OCI-LY7 (cell line): Measurements from ENCODE around the gene TMBIM1. TPM values are rescaled to one million over a fixed set of nuclear protein-coding genes. Genes with fewer than 3 reads are reported as not detected.

Experiments
- BruUV-seq: library from RNA; stranded (reverse); fragments of 400-500 nt; replicated peaks from 2 replicates; lab custom pipeline; 2021; lab: Mats Ljungman, UMichigan
- CTCF ChIA-PET: fragments of 300-600 bp; sonication (Branson Sonifier 250); formaldehyde crosslinking; loops from one replicate; lab custom pipeline; 2022; ENCODE audit warnings: antibody characterized with exemption; ENCODE audit not compliant: unreplicated experiment; lab: Charles Lee
- POLR2A ChIA-PET: fragments of 300-600 bp; sonication (Branson Sonifier 250); formaldehyde crosslinking; loops from one replicate; lab custom pipeline; 2022; ENCODE audit warnings: antibody characterized with exemption; lab: Charles Lee
- DNase-seq: peaks from one replicate; pipeline ENCODE4 v3.0.0-alpha.2; 2015; ENCODE audit warnings: low spot score
- H2AFZ ChIP-seq: fragments of 200-600 bp; sonication (generic), shearing (Covaris generic); 2 replicates; pipeline ENCODE4 v1.6.1; 2014; ENCODE audit warnings: mild to moderate bottlenecking, antibody characterized with exemption, low read length, moderate library complexity
- H3K27ac ChIP-seq: fragments of 200-600 bp; sonication (generic); 2 replicates; pipeline ENCODE4 v1.5.1; 2014; ENCODE audit warnings: mixed run types, low read depth, mild to moderate bottlenecking, moderate library complexity, low read length, inconsistent platforms; ENCODE audit not compliant: poor library complexity, severe bottlenecking
- H3K36me3 ChIP-seq: fragments of 200-600 bp; sonication (generic); 2 replicates; pipeline ENCODE4 v1.6.1; 2014; ENCODE audit warnings: mild to moderate bottlenecking, antibody characterized with exemption, low read length, moderate library complexity, mixed read lengths; ENCODE audit not compliant: insufficient read depth
- H3K4me1 ChIP-seq: fragments of 200-600 bp; sonication (generic); 2 replicates; pipeline ENCODE4 v1.5.1; 2014; ENCODE audit warnings: mild to moderate bottlenecking, low read length; ENCODE audit not compliant: insufficient read depth, poor library complexity, severe bottlenecking
- H3K4me2 ChIP-seq: fragments of 200-600 bp; sonication (generic); 2 replicates; pipeline ENCODE4 v1.6.1; 2014; ENCODE audit warnings: mild to moderate bottlenecking, low read length
- H3K4me3 ChIP-seq: fragments of 200-600 bp; sonication (generic); 2 replicates; pipeline ENCODE4 v1.5.1; 2014; ENCODE audit warnings: mild to moderate bottlenecking, low read depth, low read length; ENCODE audit not compliant: poor library complexity, severe bottlenecking
- H3K79me2 ChIP-seq: fragments of 200-600 bp; sonication (generic); 2 replicates; pipeline ENCODE4 v1.6.1; 2016; ENCODE audit warnings: low read depth, mild to moderate bottlenecking, low read length, moderate library complexity, mixed read lengths; ENCODE audit not compliant: insufficient read depth
- H3K9me2 ChIP-seq: fragments of 200-600 bp; sonication (generic); 2 replicates; pipeline ENCODE4 v1.6.1; 2016; ENCODE audit warnings: mild to moderate bottlenecking, low read length, mixed read lengths; ENCODE audit not compliant: insufficient read depth
- H3K9me3 ChIP-seq: fragments of 200-600 bp; sonication (generic); 2 replicates; pipeline ENCODE4 v1.6.1; 2014; ENCODE audit warnings: mild to moderate bottlenecking, mixed run types, low read length, mixed read lengths
- H4K20me1 ChIP-seq: fragments of 200-600 bp; sonication (generic); 2 replicates; pipeline ENCODE4 v1.6.1; 2014; ENCODE audit warnings: mild to moderate bottlenecking, antibody characterized with exemption, low read length, moderate library complexity, mixed read lengths; ENCODE audit not compliant: insufficient read depth
- EZH2phosphoT487 ChIP-seq: fragments of 200-600 bp; sonication (generic); IDR thresholded peaks from 2 replicates; pipeline ENCODE4 v1.6.1; 2018; ENCODE audit warnings: low read depth, borderline replicate concordance, mild to moderate bottlenecking, mixed run types, antibody characterized with exemption, low read length, moderate library complexity, mixed read lengths
- intact Hi-C: fragments of 100-400 bp; cut with micrococcal nuclease; formaldehyde crosslinking; loops from one replicate; pipeline ENCODE4 v1.10.0; 2022; ENCODE audit not compliant: unreplicated experiment
- total RNA-seq, 2 experiments: library from RNA; depleted of rRNA in 1 of 2; stranded (reverse); fragments of >200 nt in 1 of 2; shearing (Covaris generic) in 1 of 2; gene quantifications; 2 replicates each; pipeline ENCODE4 v1.2.3, GENCODE V29; 2014 to 2022
- TF ChIP-seq, protein P1 (sequence below): fragments of 200-600 bp; sonication (generic); conservative IDR thresholded peaks from 2 replicates; pipeline ENCODE4 v1.5.1; 2014; ENCODE audit warnings: mild to moderate bottlenecking, antibody characterized with exemption, low read length, moderate library complexity, mixed read lengths

Gene TMBIM1
- total RNA-seq, 2 experiments from 2014 or later, result 27.6 to 30.3 TPM

DNA sequence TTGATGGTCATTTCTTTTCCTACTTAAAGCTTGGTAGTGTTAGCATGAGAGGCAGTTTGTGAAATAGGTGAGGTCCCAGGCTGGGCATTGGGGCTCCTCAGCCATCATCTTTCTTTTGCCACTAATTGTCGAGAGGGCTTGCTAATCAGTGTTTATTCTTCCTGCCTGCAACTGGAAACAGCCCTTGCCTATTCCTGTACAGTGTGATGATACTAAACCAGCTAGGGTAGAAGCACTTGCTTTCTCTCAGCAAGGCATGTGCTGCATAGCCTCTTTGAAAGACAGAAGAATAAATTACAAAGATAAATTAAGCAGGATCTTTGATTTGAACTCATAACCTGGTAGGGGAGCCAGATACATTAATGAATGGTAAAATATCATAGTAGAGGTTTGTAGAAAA lies 48.1 kb downstream of the TMBIM1 start:
- Histone ChIP-seq H3K9me2 (no peaks in the 10 kb centered on the region), H3K4me2 (no peak overlapping the region), H3K79me2 (no peaks in the 10 kb centered on the region), H3K9me3 (no peaks in the 10 kb centered on the region), H3K27ac (no peak overlapping the region), H3K4me1 (no peaks in the 10 kb centered on the region), H3K36me3 (peaks cover 98% of the 10 kb centered on the region), H3K4me3 (no peak overlapping the region), H2AFZ (no peak overlapping the region), H4K20me1 (no peaks in the 10 kb centered on the region)
- intact Hi-C loops, result no loop called here
- POLR2A ChIA-PET, result interaction anchor here (1.0 to 2.3 kb wide), 3 partner anchors 12 to 23 kb away, joined by 3 to 13 read pairs (median 4); no protein-coding TSS in a partner anchor
- no peak for TF ChIP-seq EZH2phosphoT487
- TF ChIP-seq, protein P1, sequence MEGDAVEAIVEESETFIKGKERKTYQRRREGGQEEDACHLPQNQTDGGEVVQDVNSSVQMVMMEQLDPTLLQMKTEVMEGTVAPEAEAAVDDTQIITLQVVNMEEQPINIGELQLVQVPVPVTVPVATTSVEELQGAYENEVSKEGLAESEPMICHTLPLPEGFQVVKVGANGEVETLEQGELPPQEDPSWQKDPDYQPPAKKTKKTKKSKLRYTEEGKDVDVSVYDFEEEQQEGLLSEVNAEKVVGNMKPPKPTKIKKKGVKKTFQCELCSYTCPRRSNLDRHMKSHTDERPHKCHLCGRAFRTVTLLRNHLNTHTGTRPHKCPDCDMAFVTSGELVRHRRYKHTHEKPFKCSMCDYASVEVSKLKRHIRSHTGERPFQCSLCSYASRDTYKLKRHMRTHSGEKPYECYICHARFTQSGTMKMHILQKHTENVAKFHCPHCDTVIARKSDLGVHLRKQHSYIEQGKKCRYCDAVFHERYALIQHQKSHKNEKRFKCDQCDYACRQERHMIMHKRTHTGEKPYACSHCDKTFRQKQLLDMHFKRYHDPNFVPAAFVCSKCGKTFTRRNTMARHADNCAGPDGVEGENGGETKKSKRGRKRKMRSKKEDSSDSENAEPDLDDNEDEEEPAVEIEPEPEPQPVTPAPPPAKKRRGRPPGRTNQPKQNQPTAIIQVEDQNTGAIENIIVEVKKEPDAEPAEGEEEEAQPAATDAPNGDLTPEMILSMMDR, result no peak
- CTCF ChIA-PET, result no interaction called here
- no TSS peak for BruUV-seq
- DNase-seq, result no peak

DNA sequence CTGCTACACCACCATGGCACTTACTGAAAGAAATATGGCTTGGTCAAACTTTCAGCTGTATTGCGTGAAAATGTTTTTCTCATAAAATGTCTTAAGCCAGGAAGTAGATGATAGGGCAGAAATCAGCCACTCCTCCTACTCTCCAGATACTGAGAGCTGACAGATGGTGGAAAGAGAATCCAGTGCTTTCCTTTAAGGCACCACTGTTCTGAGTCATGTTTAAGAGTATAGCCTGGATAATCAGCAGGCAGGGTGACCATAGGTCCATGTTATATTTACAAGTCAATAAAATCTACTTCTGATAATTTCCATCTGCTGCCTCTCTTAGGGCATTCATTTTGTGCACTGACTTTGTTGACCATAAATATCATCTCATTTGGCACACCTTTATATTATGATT lies 53.4 kb downstream of the TMBIM1 start:
- intact Hi-C loops, result no loop called here
- no peaks in the 10 kb centered on the region for H3K9me3 ChIP-seq
- H3K4me2 ChIP-seq, result no peak overlapping the region
- H3K9me2 ChIP-seq, result no peaks in the 10 kb centered on the region
- CTCF ChIA-PET, result no interaction called here
- no peak for DNase-seq
- no peak overlapping the region for H3K27ac ChIP-seq
- H3K4me3 ChIP-seq, result no peak overlapping the region
- TSS peak; percentile 3 for BruUV-seq
- H3K4me1 ChIP-seq, result no peaks in the 10 kb centered on the region
- H2AFZ ChIP-seq, result no peak overlapping the region
- H3K79me2 ChIP-seq, result no peaks in the 10 kb centered on the region
- H4K20me1 ChIP-seq, result no peaks in the 10 kb centered on the region
- POLR2A ChIA-PET, result interaction anchor here (0.6 to 0.7 kb wide), 2 partner anchors 12 to 82 kb away, joined by 3 to 5 read pairs; no protein-coding TSS in a partner anchor
- H3K36me3 ChIP-seq, result peaks cover 98% of the 10 kb centered on the region
- TF ChIP-seq EZH2phosphoT487, result no peak
- TF ChIP-seq, protein P1, result no peak

GRCh38 chr2:218236829-218237228 lies 55.5 kb downstream of the TMBIM1 start:
- CTCF ChIA-PET, result no interaction called here
- H3K4me1 ChIP-seq, result no peaks in the 10 kb centered on the region
- no peaks in the 10 kb centered on the region for H3K9me2 ChIP-seq
- intact Hi-C loops, result no loop called here
- POLR2A ChIA-PET, result interaction anchor here (1.6 kb wide), 1 partner anchor 18 kb away, joined by 4 read pairs; no protein-coding TSS in a partner anchor
- peaks cover 98% of the 10 kb centered on the region for H3K36me3 ChIP-seq
- no peak for DNase-seq
- no peaks in the 10 kb centered on the region for H4K20me1 ChIP-seq
- no peaks in the 10 kb centered on the region for H3K9me3 ChIP-seq
- H3K27ac ChIP-seq, result no peak overlapping the region
- no peaks in the 10 kb centered on the region; the same call in 1 of the 2 replicates for H3K79me2 ChIP-seq
- H3K4me2 ChIP-seq, result no peak overlapping the region
- TF ChIP-seq EZH2phosphoT487, result no peak
- TF ChIP-seq, protein P1, result no peak
- H3K4me3 ChIP-seq, result no peak overlapping the region
- no TSS peak for BruUV-seq
- H2AFZ ChIP-seq, result no peak overlapping the region
